ENCODE measurements around the gene KDM2B.

KDM2B gene

DNA sequence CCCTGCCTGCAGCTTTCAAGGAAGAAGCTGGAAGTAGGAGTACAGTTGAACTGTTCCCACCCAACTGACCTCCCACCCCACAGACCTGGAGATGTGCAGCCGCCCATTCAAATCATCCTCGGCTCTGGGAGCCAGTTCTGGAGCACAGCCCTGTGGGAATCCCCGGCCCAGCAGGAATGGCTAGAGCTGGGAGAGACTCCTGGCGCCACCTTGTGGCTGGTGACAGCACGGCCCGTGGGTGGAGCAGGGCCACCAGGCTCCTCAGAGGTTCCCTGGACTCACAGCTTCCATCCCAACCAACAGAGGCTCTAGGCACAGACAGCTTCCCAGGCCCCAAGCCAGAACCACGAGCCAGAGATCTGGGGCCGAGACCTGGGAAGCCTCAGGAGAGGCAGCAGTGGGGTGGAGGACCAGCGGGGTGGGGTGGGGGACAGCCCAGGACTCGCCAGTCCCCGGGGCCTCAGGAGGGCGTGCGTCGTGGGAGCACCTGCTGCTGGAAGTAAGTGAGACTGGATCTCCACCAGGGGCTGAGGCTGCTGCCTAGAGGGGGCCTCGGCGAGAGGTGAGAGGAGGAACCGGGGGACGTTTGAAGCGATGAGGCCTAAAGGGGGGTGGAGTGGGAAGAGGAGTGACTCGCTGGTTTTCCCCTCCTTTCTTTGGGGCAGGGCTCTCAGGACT lies 137.5 kb downstream of the KDM2B start:
- H3K4me3 ChIP-seq (replicated peaks; ENCODE audit: low read depth, low read length), result no peak overlapping the region
- peaks cover 48% of the 10 kb centered on the region for H3K36me3 ChIP-seq (ENCODE audit: control insufficient read depth, insufficient read depth, low read length)
- TF ChIP-seq, protein P1, sequence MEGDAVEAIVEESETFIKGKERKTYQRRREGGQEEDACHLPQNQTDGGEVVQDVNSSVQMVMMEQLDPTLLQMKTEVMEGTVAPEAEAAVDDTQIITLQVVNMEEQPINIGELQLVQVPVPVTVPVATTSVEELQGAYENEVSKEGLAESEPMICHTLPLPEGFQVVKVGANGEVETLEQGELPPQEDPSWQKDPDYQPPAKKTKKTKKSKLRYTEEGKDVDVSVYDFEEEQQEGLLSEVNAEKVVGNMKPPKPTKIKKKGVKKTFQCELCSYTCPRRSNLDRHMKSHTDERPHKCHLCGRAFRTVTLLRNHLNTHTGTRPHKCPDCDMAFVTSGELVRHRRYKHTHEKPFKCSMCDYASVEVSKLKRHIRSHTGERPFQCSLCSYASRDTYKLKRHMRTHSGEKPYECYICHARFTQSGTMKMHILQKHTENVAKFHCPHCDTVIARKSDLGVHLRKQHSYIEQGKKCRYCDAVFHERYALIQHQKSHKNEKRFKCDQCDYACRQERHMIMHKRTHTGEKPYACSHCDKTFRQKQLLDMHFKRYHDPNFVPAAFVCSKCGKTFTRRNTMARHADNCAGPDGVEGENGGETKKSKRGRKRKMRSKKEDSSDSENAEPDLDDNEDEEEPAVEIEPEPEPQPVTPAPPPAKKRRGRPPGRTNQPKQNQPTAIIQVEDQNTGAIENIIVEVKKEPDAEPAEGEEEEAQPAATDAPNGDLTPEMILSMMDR (IDR thresholded peaks at IDR 0.05; ENCODE audit: insufficient read depth, low read length, poor library complexity, severe bottlenecking), result peak; percentile 92
- H3K27me3 ChIP-seq (replicated peaks; ENCODE audit: control insufficient read depth, insufficient read depth, low read length), result no peaks in the 10 kb centered on the region
- peak; percentile 54 for DNase-seq (ENCODE audit: extremely low read depth, insufficient read length)

DNA sequence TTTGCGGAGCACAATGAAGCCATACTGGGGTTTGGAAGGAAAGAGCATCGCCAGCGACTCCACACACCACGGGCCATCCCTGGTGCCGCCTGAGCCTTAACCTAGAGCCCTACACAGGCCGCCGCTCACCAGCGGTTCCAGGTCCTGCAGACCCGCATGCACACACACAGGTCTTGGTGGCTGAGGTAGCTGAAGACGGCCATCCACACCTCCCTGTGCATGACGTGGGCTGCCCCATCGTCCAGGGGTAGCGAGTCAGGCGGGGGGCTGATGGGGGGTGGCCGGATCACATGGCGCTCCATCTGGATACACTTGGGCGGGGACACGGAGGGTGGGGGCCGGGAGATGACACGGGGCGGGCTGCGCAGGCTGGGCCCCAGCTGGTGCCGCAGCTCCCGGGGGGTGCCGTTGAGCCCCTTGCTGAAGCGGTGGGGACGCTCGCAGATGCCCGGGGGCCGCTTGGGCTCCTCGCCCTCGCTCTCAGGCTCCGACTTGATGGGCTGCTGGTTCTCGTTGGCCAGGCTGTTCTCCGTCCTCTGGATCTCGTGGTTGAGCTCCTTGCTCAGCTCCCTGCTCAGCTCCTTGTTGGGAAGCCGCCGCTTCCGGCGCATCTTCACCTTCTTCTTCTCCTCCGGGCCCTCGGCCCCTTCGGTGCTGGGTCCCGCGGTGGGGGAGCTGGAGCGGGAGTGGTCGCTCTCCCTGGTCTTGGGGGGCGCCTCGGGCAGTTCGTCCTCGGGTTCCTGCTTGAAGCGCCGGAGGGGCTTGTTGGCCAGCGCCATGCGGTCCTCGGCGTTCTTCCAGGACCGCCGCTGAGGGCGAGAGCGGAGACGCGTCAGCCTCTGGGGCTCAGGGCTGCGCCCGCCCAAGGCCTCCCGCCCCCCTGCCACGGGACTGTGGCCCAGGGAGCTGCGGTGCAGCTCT lies 138.5 kb downstream of the KDM2B start:
- no peak for DNase-seq (ENCODE audit: extremely low read depth, insufficient read length)
- TF ChIP-seq, protein P1 (IDR thresholded peaks at IDR 0.05; ENCODE audit: insufficient read depth, low read length, poor library complexity, severe bottlenecking), result no peak
- no peaks in the 10 kb centered on the region for H3K27me3 ChIP-seq (replicated peaks; ENCODE audit: control insufficient read depth, insufficient read depth, low read length)
- no peak overlapping the region for H3K4me3 ChIP-seq (replicated peaks; ENCODE audit: low read depth, low read length)
- peaks cover 50% of the 10 kb centered on the region for H3K36me3 ChIP-seq (ENCODE audit: control insufficient read depth, insufficient read depth, low read length)

DNA sequence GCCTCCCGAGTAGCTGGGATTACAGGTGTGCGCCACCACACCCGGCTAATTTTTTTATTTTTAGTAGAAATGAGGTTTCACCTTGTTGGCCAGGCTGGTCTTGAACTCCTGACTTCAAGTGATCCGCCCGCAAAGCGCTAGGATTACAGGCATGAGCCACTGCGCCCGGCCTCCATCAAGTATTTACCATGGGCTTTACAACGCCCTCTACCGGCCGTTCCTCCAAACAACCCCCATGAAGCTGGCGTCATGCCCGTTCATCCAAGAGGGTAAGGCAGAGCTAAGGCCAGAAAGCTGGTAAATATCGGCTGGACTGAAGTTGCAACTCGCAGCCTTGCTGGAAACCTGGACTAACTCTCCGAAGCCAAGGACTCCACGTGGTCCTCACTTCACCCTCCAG lies 139.3 kb downstream of the KDM2B start:
- H3K27me3 ChIP-seq (replicated peaks; ENCODE audit: control insufficient read depth, insufficient read depth, low read length), result no peaks in the 10 kb centered on the region
- H3K4me3 ChIP-seq (replicated peaks; ENCODE audit: low read depth, low read length), result no peak overlapping the region
- no peak for DNase-seq (ENCODE audit: extremely low read depth, insufficient read length)
- H3K36me3 ChIP-seq (ENCODE audit: control insufficient read depth, insufficient read depth, low read length), result peaks cover 50% of the 10 kb centered on the region
- TF ChIP-seq, protein P1 (IDR thresholded peaks at IDR 0.05; ENCODE audit: insufficient read depth, low read length, poor library complexity, severe bottlenecking), result no peak

DNA sequence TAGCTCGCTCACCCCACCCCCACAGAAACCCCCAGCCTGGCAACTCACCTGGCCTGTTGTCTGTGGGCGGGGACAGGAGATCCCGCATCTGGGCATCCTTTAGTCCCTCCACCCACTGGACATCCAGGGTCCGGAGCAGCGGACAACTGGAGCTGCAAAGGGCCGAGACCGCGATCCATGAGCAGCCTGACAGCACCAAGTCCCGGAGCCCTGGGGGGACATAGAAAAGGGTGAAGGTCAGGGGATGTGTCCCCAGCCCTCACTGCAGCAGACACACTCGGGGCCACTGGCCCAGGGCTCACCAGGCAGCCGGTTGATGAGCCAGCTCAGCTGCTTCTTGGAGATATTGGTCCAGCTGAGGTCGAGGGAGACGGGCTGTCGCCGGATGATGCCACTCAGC lies 140.1 kb downstream of the KDM2B start:
- Histone ChIP-seq H3K27me3 (replicated peaks; ENCODE audit: control insufficient read depth, insufficient read depth, low read length) (no peaks in the 10 kb centered on the region), H3K4me3 (replicated peaks; ENCODE audit: low read depth, low read length) (no peak overlapping the region), H3K36me3 (ENCODE audit: control insufficient read depth, insufficient read depth, low read length) (peaks cover 50% of the 10 kb centered on the region)
- DNase-seq (ENCODE audit: extremely low read depth, insufficient read length), result no peak
- TF ChIP-seq, protein P1 (IDR thresholded peaks at IDR 0.05; ENCODE audit: insufficient read depth, low read length, poor library complexity, severe bottlenecking), result no peak

DNA sequence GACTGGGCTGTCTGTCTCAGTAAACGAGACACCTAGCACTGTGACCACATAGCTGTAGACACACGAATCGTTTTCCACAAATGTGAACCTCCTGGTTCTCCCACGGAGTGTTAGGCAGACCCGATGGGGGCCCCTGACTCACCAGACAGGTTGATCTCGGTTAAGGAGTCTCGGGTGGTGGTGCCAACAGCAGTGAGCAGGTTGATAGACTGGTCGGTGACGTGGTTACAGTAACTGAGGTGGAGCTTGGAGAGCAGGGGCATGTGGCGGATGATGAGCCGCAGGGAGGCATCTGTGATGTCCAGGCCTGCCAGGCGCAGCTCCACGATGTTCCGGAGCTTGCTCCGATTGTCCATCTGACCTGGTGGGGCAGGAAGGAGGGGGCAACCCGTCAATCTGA lies 141.1 kb downstream of the KDM2B start:
- peaks cover 51% of the 10 kb centered on the region for H3K36me3 ChIP-seq (ENCODE audit: control insufficient read depth, insufficient read depth, low read length)
- TF ChIP-seq, protein P1 (IDR thresholded peaks at IDR 0.05; ENCODE audit: insufficient read depth, low read length, poor library complexity, severe bottlenecking), result no peak
- DNase-seq (ENCODE audit: extremely low read depth, insufficient read length), result no peak

More for the DNA sequence above, 141.1 kb downstream of the KDM2B start:
- H3K4me3 ChIP-seq (replicated peaks; ENCODE audit: low read depth, low read length), result no peak overlapping the region
- no peaks in the 10 kb centered on the region for H3K27me3 ChIP-seq (replicated peaks; ENCODE audit: control insufficient read depth, insufficient read depth, low read length)

Measured in GM06990 (cell line).